ENCODE results near the gene BEND7. TPM values are rescaled to one million over a fixed set of nuclear protein-coding genes. Genes with fewer than 3 reads are reported as not detected.

Gene BEND7
- total and polyA plus RNA-seq, 2 of the 13 experiments (the other 11 are each of a cell fraction or from before 2014, with no cell fraction given), result 14.1 to 17.1 TPM

DNA sequence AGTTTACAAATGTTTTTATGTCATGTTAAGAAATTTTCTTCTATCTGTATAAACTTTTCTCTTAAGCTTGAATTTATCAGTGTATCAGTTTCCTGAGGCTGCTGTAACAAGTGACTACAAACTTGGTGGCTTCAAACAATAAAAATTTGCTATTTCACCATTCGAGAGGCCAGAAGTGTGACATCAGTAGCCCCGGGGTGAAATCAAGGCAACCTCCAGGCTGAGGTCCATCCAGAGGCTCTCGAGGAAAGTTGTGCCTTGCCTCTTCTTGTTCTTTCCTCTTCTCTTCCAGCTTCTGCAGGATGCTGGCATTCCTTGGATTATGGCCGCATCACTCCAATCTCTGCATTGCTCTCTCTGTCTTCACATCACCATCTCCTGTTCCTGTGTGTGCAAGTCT is 6.5 kb upstream of the BEND7 start:
- Histone ChIP-seq H3K9ac (ENCODE audit: insufficient read depth, low read depth, low read length) (no peak overlapping the region), H3K27me3 (ENCODE audit: control insufficient read depth in 1 of 2, insufficient read depth in 2 of 2, low read length in 2 of 2) (peaks cover 1 to 11% of the 10 kb centered on the region in 2 experiments; a peak in 3 of 5 replicates), H2AFZ (ENCODE audit: low read length) (no peak overlapping the region), H3K4me1 (ENCODE audit: insufficient read depth, low read length) (peaks cover 1% of the 10 kb centered on the region; the same call in 1 of the 2 replicates), H4K20me1 (ENCODE audit: insufficient read depth, low read length) (no peaks in the 10 kb centered on the region), H3K27ac (ENCODE audit: extremely low read length, insufficient read depth, low read length) (no peak overlapping the region), H3K36me3 (replicated peaks in 1 of 2; ENCODE audit: control insufficient read depth in 1 of 2, insufficient read depth in 2 of 2, low read length in 2 of 2) (no peaks in the 10 kb centered on the region), H3K4me3 (replicated peaks in 1 of 3; ENCODE audit: insufficient read depth in 1 of 3, low read depth in 2 of 3, low read length in 3 of 3) (no peak overlapping the region), H3K79me2 (ENCODE audit: insufficient read depth, low read length) (no peaks in the 10 kb centered on the region), H3K4me2 (ENCODE audit: low read depth, low read length) (no peak overlapping the region), H3K9me3 (ENCODE audit: low read length) (no peaks in the 10 kb centered on the region)
- DNase-seq (ENCODE audit: low spot score), result no peak
- FAIRE-seq, result no peak
- intact Hi-C loops (cut with micrococcal nuclease; ENCODE audit: unreplicated experiment) (no loop called here), in situ Hi-C loops (cut with HindIII; ENCODE audit: extremely low pct_ligation_motif_present, low pct_unique_long_range_greater_than_20kb) (loop anchor here (10.0 kb wide), 1 partner anchor 121 kb away; no protein-coding TSS in a partner anchor)
- ATAC-seq, result no peak
- TF ChIP-seq PLRG1 (conservative IDR thresholded peaks at IDR 0.05) (no peak), ETV6 (CRISPR knock-in tag; conservative IDR thresholded peaks at IDR 0.05) (no peak), ZNF12 (CRISPR knock-in tag; IDR thresholded peaks at IDR 0.05) (0 out of 2 replicates have a peak, but pooled peaks have one; percentile 38), HNRNPUL1 (IDR thresholded peaks at IDR 0.05; ENCODE audit: low read depth, low read length) (no peak)
- BruUV-seq (replicated peaks), result no TSS peak
- ChIA-PET POLR2A (no interaction called here), CTCF (ENCODE audit: low intra/inter-chr PET ratio, low total read pairs) (interaction anchor here (1.2 kb wide), 1 partner anchor 49 kb away, joined by 5 read pairs; no protein-coding TSS in a partner anchor)
- 50% methylated on average over 4 of the region's 4 CpGs for WGBS (ENCODE audit: low lambda C conversion rate)

DNA sequence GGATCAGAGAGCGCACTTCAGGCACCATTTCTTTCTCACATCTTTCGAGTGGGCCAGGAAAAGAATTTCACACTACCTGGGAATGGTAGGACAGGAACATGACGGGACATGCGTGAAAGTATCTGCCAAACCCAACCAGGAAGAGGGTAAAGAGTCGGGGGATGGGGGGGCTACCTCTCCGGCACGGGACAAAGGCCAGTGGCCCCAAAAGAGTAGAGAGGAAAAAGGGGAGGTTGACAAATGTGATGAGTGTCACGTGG is 830 bp upstream of the BEND7 start:
- no peaks in the 10 kb centered on the region for H3K27me3 ChIP-seq (ENCODE audit: control insufficient read depth in 1 of 2, insufficient read depth in 2 of 2, low read length in 2 of 2)
- CTCF ChIA-PET (ENCODE audit: low intra/inter-chr PET ratio, low total read pairs), result interaction anchor here (0.6 kb wide), 1 partner anchor 44 kb away, joined by 3 read pairs; no protein-coding TSS in a partner anchor
- POLR2A ChIA-PET, result no interaction called here
- intact Hi-C loops (cut with micrococcal nuclease; ENCODE audit: unreplicated experiment), result loop anchor here (5.0 kb wide), 1 partner anchor 42 kb away; no protein-coding TSS in a partner anchor
- FAIRE-seq, result no peak
- peak overlapping the region; percentile 92 for H3K4me2 ChIP-seq (ENCODE audit: low read depth, low read length)
- WGBS (ENCODE audit: low lambda C conversion rate), result 14% methylated on average over 8 of the region's 8 CpGs
- H3K36me3 ChIP-seq (replicated peaks in 1 of 2; ENCODE audit: control insufficient read depth in 1 of 2, insufficient read depth in 2 of 2, low read length in 2 of 2), result peaks cover 1 to 13% of the 10 kb centered on the region in 2 experiments; a peak in 1 of 5 replicates
- in situ Hi-C loops (cut with HindIII; ENCODE audit: extremely low pct_ligation_motif_present, low pct_unique_long_range_greater_than_20kb), result no loop called here
- no TSS peak for BruUV-seq (replicated peaks)
- H3K27ac ChIP-seq (ENCODE audit: extremely low read length, insufficient read depth, low read length), result peak overlapping the region; percentile 62
- no peak for DNase-seq (ENCODE audit: low spot score)
- no peaks in the 10 kb centered on the region for H3K9me3 ChIP-seq (ENCODE audit: low read length)
- no peak for ATAC-seq
- peaks cover 25% of the 10 kb centered on the region for H3K79me2 ChIP-seq (ENCODE audit: insufficient read depth, low read length)
- peaks cover 26% of the 10 kb centered on the region for H3K4me1 ChIP-seq (ENCODE audit: insufficient read depth, low read length)
- peak overlapping the region; percentile 82 for H3K9ac ChIP-seq (ENCODE audit: insufficient read depth, low read depth, low read length)
- peak overlapping the region; percentile 72 to 89 (median 86) for H3K4me3 ChIP-seq (replicated peaks in 1 of 3; ENCODE audit: insufficient read depth in 1 of 3, low read depth in 2 of 3, low read length in 3 of 3)
- no peaks in the 10 kb centered on the region for H4K20me1 ChIP-seq (ENCODE audit: insufficient read depth, low read length)
- peak overlapping the region; percentile 94 for H2AFZ ChIP-seq (ENCODE audit: low read length)
- TF ChIP-seq, protein P1, sequence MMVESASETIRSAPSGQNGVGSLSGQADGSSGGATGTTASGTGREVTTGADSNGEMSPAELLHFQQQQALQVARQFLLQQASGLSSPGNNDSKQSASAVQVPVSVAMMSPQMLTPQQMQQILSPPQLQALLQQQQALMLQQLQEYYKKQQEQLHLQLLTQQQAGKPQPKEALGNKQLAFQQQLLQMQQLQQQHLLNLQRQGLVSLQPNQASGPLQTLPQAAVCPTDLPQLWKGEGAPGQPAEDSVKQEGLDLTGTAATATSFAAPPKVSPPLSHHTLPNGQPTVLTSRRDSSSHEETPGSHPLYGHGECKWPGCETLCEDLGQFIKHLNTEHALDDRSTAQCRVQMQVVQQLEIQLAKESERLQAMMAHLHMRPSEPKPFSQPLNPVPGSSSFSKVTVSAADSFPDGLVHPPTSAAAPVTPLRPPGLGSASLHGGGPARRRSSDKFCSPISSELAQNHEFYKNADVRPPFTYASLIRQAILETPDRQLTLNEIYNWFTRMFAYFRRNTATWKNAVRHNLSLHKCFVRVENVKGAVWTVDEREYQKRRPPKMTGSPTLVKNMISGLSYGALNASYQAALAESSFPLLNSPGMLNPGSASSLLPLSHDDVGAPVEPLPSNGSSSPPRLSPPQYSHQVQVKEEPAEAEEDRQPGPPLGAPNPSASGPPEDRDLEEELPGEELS (CRISPR knock-in tag; IDR thresholded peaks at IDR 0.05), result no peak
- 0 out of 2 replicates have a peak, but pooled peaks have one; percentile 43 for TF ChIP-seq FOXC1 (CRISPR knock-in tag; IDR thresholded peaks at IDR 0.05; ENCODE audit: borderline replicate concordance)
- TF ChIP-seq, protein P2, sequence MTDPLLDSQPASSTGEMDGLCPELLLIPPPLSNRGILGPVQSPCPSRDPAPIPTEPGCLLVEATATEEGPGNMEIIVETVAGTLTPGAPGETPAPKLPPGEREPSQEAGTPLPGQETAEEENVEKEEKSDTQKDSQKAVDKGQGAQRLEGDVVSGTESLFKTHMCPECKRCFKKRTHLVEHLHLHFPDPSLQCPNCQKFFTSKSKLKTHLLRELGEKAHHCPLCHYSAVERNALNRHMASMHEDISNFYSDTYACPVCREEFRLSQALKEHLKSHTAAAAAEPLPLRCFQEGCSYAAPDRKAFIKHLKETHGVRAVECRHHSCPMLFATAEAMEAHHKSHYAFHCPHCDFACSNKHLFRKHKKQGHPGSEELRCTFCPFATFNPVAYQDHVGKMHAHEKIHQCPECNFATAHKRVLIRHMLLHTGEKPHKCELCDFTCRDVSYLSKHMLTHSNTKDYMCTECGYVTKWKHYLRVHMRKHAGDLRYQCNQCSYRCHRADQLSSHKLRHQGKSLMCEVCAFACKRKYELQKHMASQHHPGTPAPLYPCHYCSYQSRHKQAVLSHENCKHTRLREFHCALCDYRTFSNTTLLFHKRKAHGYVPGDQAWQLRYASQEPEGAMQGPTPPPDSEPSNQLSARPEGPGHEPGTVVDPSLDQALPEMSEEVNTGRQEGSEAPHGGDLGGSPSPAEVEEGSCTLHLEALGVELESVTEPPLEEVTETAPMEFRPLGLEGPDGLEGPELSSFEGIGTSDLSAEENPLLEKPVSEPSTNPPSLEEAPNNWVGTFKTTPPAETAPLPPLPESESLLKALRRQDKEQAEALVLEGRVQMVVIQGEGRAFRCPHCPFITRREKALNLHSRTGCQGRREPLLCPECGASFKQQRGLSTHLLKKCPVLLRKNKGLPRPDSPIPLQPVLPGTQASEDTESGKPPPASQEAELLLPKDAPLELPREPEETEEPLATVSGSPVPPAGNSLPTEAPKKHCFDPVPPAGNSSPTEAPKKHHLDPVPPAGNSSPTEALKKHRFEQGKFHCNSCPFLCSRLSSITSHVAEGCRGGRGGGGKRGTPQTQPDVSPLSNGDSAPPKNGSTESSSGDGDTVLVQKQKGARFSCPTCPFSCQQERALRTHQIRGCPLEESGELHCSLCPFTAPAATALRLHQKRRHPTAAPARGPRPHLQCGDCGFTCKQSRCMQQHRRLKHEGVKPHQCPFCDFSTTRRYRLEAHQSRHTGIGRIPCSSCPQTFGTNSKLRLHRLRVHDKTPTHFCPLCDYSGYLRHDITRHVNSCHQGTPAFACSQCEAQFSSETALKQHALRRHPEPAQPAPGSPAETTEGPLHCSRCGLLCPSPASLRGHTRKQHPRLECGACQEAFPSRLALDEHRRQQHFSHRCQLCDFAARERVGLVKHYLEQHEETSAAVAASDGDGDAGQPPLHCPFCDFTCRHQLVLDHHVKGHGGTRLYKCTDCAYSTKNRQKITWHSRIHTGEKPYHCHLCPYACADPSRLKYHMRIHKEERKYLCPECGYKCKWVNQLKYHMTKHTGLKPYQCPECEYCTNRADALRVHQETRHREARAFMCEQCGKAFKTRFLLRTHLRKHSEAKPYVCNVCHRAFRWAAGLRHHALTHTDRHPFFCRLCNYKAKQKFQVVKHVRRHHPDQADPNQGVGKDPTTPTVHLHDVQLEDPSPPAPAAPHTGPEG (CRISPR knock-in tag; IDR thresholded peaks at IDR 0.05), result 0 out of 2 replicates have a peak, but pooled peaks have one; percentile 33
- 0 out of 2 replicates have a peak, but pooled peaks have one; percentile 35 for TF ChIP-seq HOXA5 (CRISPR knock-in tag; IDR thresholded peaks at IDR 0.05)
- TF ChIP-seq U2AF1 (optimal IDR thresholded peaks at IDR 0.05; ENCODE audit: low read depth, low read length), result no peak
- TF ChIP-seq ZNF558 (CRISPR knock-in tag; IDR thresholded peaks at IDR 0.05; ENCODE audit: borderline replicate concordance), result no peak
- no peak for TF ChIP-seq ETV5 (CRISPR knock-in tag; IDR thresholded peaks at IDR 0.05; ENCODE audit: borderline replicate concordance)
- TF ChIP-seq SALL1 (CRISPR knock-in tag; IDR thresholded peaks at IDR 0.05), result no peak

Measured in HepG2 (cell line).